ENCODE measurements around the gene IFNL4. TPM values are rescaled to one million over a fixed set of nuclear protein-coding genes. Genes with fewer than 3 reads are reported as not detected.

IFNL4 gene
- total and polyA plus RNA-seq, 9 of the 15 experiments (the other 6 are each of a cell fraction or from before 2014, with no cell fraction given), result not detected

GRCh38 chr19:39207293-39207836, 41.3 kb downstream of the IFNL4 start:
- CTCF ChIA-PET (ENCODE audit: low intra/inter-chr PET ratio), result interaction anchor here (0.7 kb wide), 1 partner anchor 243 kb away, joined by 4 read pairs; no protein-coding TSS in a partner anchor
- no TSS peak for BruUV-seq (replicated peaks)
- TF ChIP-seq ZFP36 (IDR thresholded peaks at IDR 0.05; ENCODE audit: low read depth, low read length, partially characterized antibody) (peak; percentile 56), ATF3 (IDR thresholded peaks at IDR 0.05) (0 out of 2 replicates have a peak, but pooled peaks have one; percentile 41), ATF3 (CRISPR knock-in tag; conservative IDR thresholded peaks at IDR 0.05) (no peak), KDM4B (IDR thresholded peaks at IDR 0.05; ENCODE audit: borderline replicate concordance in 2 of 2, low read depth in 1 of 2) (no peak), BCOR (IDR thresholded peaks at IDR 0.05) (peak; percentile 86), ZNF699 (CRISPR knock-in tag; IDR thresholded peaks at IDR 0.05; ENCODE audit: insufficient replicate concordance) (no peak), TRIM24 (IDR thresholded peaks at IDR 0.05) (peak in 1 of 2 experiments; percentile 57; a peak in 1 of 4 replicates), ZNF507 (tag; conservative IDR thresholded peaks at IDR 0.05) (no peak), RBM25 (IDR thresholded peaks at IDR 0.05; ENCODE audit: low read depth, low read length, severe bottlenecking) (peak; percentile 54), NFRKB (IDR thresholded peaks at IDR 0.05; ENCODE audit: low read depth) (no peak), SIN3A (IDR thresholded peaks at IDR 0.05; ENCODE audit: borderline replicate concordance in 2 of 2, control insufficient read depth in 1 of 2, low read depth in 2 of 2, low read length in 2 of 2) (no peak), ZNF277 (CRISPR knock-in tag; IDR thresholded peaks at IDR 0.05; ENCODE audit: borderline replicate concordance) (no peak), KDM1A (IDR thresholded peaks at IDR 0.05) (peak in 1 of 2 experiments; percentile 74; a peak in 2 of 4 replicates), HDAC2 (IDR thresholded peaks at IDR 0.05) (0 out of 2 replicates have a peak, but pooled peaks have one; percentile 50), NR0B1 (IDR thresholded peaks at IDR 0.05; ENCODE audit: partially characterized antibody) (no peak), NUFIP1 (IDR thresholded peaks at IDR 0.05; ENCODE audit: partially characterized antibody) (no peak), TSC22D4 (tag; IDR thresholded peaks at IDR 0.05) (no peak)
- TF ChIP-seq, protein P1, sequence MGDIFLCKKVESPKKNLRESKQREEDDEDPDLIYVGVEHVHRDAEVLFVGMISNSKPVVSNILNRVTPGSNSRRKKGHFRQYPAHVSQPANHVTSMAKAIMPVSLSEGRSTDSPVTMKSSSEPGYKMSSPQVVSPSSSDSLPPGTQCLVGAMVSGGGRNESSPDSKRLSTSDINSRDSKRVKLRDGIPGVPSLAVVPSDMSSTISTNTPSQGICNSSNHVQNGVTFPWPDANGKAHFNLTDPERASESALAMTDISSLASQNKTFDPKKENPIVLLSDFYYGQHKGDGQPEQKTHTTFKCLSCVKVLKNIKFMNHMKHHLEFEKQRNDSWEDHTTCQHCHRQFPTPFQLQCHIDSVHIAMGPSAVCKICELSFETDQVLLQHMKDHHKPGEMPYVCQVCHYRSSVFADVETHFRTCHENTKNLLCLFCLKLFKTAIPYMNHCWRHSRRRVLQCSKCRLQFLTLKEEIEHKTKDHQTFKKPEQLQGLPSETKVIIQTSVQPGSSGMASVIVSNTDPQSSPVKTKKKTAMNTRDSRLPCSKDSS (IDR thresholded peaks at IDR 0.05; ENCODE audit: low read depth, partially characterized antibody), result no peak

More at GRCh38 chr19:39207293-39207836, 41.3 kb downstream of the IFNL4 start:
- H3K79me2 ChIP-seq (ENCODE audit: control insufficient read depth, insufficient read depth, low read length), result no peaks in the 10 kb centered on the region
- H3K4me3 ChIP-seq, result no peak overlapping the region
- H3K4me2 ChIP-seq (ENCODE audit: insufficient read depth, low read length), result no peak overlapping the region
- peaks cover 19 to 30% of the 10 kb centered on the region in 2 experiments for H3K4me1 ChIP-seq (replicated peaks in 1 of 2; ENCODE audit: control insufficient read depth in 2 of 2, insufficient read depth in 2 of 2, low read length in 2 of 2)
- H3K27ac ChIP-seq (ENCODE audit: extremely low read depth, low read depth, low read length), result no peak overlapping the region
- H4K20me1 ChIP-seq (replicated peaks; ENCODE audit: control insufficient read depth, insufficient read depth, low read length), result no peaks in the 10 kb centered on the region; the same call in 1 of the 2 replicates
- no peak overlapping the region for H3K9ac ChIP-seq (ENCODE audit: insufficient read depth in 1 of 2, low read depth in 2 of 2, low read length in 2 of 2)
- ATAC-seq, result no peak
- intact Hi-C loops (cut with micrococcal nuclease), result loop anchor here (5.0 kb wide), 1 partner anchor 85 kb away; no protein-coding TSS in a partner anchor
- no peaks in the 10 kb centered on the region for H3K27me3 ChIP-seq (ENCODE audit: control insufficient read depth in 2 of 2, insufficient read depth in 2 of 2, low read length in 2 of 2)
- H3K9me3 ChIP-seq (replicated peaks; ENCODE audit: control insufficient read depth, insufficient read depth, low read depth, low read length), result no peaks in the 10 kb centered on the region
- FAIRE-seq, result no peak
- no peak for DNase-seq (ENCODE audit: extremely low read depth in 1 of 4, low spot score in 3 of 4)
- no peaks in the 10 kb centered on the region for H3K36me3 ChIP-seq (ENCODE audit: control insufficient read depth, insufficient read depth, low read length)
- POLR2A ChIA-PET, result interaction anchor here (0.6 to 0.7 kb wide), 3 partner anchors 82 to 176 kb away, joined by 3 read pairs; partner anchors contain the start of gene PAK4
- WGBS (ENCODE audit: insufficient coverage, low coverage, missing lambda C conversion rate), result 35% methylated on average over 6 of the region's 6 CpGs
- H3K9me1 ChIP-seq (ENCODE audit: control insufficient read depth, insufficient read depth, low read length), result no peaks in the 10 kb centered on the region
- no peak overlapping the region for H2AFZ ChIP-seq (ENCODE audit: low read depth, low read length)
- in situ Hi-C loops (cut with MboI), result no loop called here

Measured in K562 (cell line).